HG02588 (cell line): ENCODE results near the gene CRYBG1.

Experiments used
- ATAC-seq: cut with Tn5 transposase; IDR thresholded peaks from one replicate; pipeline ENCODE4 v1.9.1; 2021; ENCODE audit warnings: mild to moderate bottlenecking, moderate library complexity; ENCODE audit not compliant: unreplicated experiment

The CRYBG1 gene

DNA sequence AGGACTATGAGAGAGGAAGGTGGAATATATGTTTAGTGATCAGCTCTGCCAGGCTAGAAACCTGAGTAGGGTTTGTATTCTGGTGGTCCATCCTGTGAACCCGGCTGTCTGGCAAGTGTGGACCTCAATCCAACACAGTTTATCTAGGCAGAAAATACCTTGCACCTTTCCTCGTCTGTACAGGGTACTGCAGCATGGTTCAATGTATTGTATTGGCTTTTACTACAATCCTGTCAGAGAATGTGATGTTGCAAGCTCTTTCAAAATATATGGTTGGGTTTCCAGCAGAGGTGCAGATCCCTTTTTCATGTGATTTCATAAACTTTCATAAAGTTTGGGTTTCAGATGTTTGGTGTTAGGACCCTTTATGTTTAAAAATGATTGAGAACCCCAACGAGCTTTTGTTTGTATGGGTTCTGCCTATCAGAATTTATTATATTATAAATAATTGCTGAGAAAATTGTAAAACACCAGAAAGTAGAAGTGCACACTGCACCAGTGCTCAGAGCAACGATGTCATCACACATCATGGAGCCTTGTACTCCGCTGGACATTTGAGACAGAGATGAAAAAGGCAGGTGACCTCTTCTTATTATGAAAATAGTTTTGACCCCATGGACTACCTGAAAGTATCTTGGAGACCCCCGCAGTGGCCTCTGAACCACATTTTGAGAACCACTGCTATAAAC, 162.2 kb downstream of the CRYBG1 start:
- no peak for ATAC-seq

DNA sequence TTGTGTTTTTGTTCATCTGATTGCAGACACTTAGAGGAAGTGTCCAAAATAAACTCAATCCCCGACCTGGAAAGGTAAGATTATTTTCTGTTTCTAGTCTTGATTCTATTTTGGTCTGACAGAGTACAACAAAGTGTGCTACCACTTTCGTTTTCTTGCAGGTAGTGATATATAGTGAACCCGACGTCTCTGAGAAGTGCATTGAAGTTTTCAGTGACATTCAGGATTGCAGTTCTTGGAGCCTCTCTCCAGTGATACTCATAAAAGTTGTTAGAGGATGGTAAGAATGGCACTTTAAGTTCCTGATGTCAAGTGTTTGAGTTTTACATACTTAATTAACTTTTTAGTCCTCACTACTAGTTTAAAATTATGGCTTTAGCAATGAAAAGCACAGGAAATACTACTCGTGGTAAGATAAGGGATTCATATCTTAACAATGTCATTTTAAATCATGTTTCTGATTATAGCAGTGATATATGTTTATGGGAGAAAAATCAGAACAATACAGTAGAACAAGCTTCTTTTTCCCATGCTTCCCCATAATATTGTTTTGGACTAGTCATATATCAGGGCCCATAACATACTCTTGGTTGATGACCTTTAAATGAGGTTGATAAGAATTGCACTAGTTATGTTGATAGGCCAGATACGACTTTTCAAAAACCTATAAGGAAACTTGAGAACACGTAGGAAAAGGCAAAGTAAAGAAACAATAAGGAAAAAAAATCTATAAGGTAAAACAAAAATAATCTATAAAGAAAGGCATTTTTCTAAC, 164.8 kb downstream of the CRYBG1 start:
- ATAC-seq: no peak

DNA sequence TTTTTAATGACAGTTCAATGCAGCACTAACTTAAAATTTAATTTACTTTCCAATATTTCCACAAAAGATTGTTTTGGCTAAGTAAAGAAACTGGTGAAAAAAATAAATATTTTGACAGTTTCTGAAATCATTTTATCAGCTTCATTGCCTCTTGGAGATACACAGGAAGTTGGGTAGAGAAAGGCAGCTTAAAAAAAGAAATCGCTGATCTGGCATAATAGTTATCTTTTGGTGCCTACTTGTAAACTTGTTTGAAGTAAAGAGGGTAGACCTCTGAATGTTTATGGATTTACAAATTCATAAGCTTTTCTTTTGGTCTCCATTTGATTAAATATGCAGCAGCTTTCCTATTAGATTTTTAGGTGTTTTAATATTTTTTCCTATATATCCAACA, 165.4 kb downstream of the CRYBG1 start:
- ATAC-seq: no peak

DNA sequence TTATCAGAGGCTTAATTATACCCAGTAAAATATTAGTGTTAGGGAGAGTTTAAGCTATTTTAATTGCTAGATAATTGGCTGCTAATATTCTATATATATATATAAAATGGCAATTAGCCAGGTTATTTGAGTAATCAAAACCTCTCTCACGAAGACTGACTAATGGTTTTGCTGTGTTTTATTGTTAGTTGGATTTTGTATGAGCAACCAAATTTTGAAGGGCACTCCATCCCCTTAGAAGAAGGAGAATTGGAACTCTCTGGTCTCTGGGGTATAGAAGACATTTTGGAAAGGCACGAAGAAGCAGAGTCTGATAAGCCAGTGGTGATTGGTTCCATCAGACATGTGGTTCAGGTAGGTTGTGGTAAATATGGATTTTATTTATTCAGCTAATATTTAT, 166.6 kb downstream of the CRYBG1 start:
- ATAC-seq: no peak

DNA sequence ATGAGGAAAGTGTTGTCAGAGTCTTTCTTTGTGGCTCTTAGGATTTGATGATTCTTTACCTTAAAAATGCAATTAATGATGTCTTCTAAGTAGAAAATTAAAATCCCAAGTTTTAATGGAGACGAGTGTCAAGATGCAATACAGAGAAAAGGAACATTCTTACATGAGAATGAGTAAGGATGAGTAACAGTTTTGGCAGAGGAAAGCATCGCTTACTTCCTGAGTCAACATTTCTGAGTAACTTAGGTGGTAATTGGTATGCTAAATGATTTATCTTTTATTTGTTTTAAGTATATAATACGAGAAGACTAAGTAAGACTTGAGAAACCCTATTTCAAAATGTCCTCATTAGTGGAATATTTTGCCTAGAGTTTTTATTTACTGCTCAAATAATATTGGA, 167.5 kb downstream of the CRYBG1 start:
- no peak for ATAC-seq

DNA sequence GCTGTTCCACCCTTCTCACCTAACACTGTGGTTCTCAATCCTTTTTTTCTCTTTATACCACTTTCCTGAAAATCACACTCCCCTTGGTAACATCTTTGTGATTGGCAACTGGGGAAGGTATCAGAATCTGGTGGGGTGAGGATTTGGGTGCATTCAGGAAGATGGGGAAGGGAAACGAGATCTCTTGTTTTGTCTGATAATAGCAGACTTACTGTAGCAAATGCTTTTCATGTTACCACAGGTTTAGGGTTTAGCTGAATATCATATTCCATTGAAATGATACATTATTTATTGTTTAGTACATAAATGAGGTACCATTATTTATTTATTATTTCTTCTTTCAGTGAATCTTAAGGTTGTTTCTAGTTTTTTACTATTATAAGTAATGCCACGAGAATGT, 168.0 kb downstream of the CRYBG1 start:
- ATAC-seq: no peak

DNA sequence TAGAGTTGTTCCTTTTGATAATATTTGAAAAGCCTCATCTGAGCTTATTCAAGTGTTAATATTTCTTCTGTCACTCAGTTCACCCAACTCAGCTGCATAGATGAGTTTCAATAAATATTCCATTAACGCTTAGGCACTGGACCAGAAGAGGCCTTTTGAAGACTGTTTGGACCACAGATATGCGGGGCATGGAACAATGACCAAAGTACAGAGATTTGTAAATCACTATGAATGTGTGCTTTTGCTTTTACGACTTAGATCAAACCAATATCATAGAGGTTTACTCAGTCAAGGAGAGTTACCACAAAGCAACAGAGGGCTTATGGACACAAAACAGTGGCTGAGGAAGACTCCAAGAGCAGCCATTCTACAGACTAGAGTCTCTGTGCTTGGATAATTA, 168.9 kb downstream of the CRYBG1 start:
- no peak for ATAC-seq

DNA sequence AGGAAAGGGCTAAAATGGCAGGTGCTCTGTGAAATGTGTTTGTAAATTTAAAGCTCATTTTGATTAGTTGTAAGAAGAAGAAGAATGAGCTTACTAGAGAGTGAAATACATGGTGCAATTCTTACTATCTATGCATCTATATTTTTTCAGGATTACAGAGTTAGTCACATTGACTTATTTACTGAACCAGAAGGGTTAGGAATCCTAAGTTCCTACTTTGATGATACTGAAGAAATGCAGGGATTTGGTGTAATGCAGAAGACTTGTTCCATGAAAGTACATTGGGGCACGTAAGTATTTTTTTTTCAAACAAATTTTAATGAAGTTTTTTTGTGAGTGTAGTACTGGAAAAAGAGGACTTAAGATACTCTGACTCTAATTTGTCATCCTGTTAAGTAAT, 169.5 kb downstream of the CRYBG1 start:
- ATAC-seq: no peak

DNA sequence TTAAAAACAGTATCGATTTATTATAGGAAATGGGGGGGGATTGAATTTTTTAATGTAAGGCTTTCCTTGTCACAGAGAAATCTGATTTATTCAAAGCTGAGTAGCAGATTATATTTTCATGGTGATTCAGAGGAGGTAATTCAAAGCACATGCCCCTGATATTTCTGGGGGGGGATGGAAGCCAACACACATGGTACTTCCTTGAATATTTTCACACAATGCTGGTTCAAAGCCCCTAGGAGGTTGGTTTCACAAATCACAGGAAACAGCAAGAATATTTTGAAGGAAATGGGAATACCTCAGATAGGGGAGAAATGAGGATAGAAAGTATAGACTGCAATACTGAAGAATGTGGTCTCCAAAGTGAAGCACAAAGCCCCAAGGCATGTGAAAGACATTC, 170.0 kb downstream of the CRYBG1 start:
- no peak for ATAC-seq

DNA sequence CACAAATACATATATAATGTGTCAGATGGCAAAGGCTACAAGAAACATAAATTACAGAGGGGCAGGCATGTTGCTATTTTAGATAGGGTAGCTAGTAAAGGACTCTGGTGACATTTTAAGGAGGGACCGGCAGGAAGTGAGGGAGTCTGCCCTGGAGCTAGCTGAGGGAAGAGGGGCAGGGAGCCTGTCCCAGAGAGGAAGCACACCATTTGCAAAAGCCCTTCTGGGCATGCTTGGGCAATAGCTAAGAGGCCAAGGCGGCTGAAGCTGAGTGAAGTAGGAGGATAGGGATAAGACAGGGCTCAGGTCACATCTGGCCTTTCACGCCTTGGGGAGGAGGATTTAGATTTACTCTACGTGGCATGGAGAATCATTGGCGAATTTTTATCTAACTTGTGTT, 172.5 kb downstream of the CRYBG1 start:
- no peak for ATAC-seq

DNA sequence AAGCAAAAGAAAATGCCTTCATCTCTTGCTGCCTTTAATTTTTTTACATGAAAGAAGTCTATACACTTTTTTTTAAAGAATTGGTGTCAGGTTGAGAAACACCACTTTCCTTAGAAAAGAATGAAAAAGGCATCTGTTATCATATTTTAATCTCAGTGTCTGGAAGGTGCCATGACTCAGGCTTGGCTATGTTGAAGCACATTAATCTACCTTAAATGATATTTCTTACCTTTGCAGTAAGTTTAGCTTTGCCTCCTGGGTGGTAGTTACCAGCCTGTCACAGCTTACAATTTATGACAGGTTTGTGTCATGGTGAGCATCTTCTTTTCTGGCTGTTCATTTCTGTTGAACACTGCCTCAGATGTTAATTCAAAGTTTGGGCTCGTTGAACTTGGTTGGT, 173.5 kb downstream of the CRYBG1 start:
- ATAC-seq: no peak

DNA sequence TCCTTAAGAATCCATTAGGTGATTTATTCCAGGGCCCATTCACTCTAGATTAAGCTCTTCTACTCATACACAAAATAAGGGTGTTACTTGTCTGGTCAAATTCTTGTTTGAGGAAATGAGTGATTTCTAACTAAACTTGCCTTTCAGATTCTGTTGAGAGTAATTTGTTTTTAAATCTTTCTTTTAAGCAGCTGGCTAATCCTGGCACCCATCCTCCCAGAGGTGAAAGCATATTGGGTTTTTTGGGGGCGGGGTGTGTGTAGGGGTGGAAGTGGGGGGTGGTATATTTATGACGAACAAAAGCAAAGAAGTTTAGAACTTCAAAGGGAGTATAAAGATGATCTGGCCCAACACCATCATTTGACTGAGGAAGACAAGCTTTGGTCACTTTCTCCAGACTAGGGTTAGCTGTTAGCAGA, 174.1 kb downstream of the CRYBG1 start:
- ATAC-seq: no peak

DNA sequence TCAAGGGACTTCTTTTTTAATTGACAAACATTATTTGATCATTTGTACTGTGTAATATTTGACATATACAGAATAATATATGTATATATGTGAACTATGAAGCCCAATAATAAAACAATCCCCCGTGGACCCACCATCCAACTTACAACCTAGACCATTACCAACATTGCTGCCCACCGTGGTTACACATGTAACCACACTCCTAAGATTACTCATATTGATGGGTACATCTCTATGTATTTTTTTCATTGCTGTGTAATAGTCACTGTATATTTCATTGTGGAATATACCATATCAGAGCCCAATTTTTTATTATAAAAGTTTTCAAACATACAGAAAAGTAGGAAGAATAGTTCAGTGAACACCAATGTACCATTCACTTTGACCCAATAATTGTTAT, 174.5 kb downstream of the CRYBG1 start:
- no peak for ATAC-seq

DNA sequence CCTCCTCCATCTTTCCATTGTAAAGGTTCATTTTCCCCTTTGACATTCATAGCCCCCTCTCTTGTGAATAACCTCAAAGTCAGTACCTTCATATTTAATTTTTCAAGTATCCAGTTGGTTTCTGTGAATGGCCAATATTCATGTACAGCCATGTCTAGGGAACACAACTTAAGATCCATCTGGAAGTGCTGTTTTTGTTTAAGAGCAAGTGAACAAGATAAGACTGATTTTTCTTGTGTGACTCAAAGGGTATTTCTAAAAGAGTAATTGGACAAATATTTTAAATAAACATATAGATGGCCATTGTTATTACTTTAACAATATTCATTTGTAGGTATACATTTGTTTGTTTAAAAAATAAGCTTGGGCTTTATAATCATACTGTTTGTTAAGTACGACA, 175.8 kb downstream of the CRYBG1 start:
- no peak for ATAC-seq

DNA sequence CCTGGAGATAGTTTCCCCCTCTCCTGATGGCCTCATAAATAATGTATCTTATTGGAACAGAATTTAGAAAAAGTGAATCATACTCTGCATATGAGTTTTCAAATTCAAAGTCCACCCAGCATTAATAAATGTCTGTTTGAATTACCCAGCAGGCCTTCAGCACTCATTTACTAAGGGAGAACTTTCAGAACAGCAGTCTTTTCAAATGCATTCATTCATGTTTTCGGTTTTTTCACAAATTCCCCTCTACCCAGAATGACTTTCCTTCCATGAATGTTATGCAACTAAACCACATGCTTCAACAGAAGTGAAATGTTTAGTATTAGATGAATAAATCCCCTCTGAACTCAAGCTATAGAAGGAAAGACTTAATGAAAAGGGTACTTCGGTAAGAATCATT, 176.3 kb downstream of the CRYBG1 start:
- no peak for ATAC-seq

DNA sequence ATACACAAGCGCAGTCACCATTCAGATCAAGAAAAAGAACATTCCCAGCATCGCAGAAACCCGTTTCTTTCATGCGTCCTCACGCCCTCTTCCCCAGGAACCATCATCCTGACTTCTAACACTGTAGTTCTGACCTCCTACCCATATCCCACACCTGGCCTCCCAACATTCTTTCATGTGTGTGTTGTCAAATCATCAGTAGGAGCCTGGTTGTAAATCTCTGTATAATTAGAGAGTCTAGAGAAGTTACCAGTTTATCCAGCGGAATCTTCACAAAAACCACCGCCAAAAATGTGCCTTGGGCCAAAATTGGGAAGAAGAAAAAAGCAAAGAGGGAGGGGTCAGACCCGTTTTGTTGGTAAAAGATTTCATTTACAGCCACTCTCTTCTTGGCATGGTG, 177.1 kb downstream of the CRYBG1 start:
- no peak for ATAC-seq

DNA sequence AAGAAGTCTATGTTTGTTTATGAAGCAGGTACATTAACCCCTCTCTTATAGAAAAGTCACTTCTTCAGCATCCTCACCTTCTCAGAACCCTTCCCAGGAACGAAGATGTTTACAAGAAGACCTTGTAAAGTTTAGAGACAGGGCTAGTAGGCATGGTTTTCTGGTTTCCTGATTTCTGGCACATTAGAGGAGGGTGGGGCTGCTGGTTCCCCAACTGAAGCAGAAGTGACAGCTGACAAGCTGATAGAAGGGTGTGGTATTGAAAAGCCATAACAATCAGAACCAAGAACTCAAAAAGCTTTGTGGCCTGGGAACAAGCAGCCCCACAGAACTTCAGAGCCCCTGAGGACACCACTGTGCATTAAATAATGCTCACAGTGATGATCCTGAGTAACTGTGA, 177.6 kb downstream of the CRYBG1 start:
- no peak for ATAC-seq

DNA sequence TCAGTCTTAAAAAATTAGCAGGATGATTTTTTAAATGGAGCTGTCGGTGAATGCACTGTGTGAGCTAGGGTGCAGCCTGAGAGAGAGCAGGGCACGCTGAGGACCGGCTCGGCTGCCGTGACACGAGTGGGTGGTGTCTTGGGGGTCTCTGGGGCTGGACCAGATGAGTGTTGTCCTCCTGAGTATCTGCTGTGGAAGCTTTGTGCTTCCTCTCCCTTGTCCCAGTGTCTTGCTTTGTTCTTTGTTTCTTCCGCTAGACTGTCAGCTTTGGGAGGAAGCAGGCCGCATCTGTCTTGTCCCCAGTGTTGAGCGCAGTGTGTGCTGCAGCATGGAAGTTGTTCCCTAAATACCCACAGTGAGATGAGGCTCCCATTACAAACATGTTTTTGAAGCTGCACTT, 179.4 kb downstream of the CRYBG1 start:
- no peak for ATAC-seq

DNA sequence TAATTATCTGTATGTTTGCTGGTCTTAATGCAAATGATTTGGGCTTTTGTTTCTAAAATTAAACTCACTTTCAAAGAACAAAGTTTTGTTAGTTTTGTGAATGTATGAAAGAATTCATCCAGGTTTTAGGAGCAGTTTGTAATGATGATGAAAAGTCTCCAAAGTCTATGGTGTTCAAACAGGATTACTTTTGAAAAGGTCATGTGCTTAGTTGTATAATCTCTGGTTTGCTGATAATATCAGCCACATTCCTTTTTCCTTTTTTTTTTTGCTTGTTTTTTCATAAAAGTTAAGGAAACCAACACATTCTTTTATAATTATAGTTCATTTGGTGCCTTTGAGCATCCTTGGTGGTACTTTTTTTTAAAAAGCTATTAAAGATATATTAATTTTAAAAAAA, 179.9 kb downstream of the CRYBG1 start:
- ATAC-seq: no peak

DNA sequence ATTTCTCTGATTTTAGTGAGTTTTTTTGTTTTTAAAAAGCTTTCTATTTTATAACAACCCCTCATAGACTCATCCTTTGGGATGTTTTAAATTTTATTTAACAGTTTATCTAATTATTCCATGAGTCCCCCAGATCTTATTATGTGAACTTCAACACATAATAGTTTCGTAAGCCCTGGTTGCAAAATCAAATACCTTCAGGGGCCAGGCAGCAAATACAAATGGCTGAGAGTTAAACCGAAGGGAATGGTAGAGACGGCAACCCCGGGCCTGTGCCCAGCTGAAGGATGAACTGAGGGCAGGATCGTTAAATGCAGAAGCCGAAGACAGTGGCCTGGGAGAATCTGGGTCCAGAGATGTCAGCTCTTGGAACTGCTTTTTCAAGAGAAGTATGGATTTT, 180.4 kb downstream of the CRYBG1 start:
- no peak for ATAC-seq

DNA sequence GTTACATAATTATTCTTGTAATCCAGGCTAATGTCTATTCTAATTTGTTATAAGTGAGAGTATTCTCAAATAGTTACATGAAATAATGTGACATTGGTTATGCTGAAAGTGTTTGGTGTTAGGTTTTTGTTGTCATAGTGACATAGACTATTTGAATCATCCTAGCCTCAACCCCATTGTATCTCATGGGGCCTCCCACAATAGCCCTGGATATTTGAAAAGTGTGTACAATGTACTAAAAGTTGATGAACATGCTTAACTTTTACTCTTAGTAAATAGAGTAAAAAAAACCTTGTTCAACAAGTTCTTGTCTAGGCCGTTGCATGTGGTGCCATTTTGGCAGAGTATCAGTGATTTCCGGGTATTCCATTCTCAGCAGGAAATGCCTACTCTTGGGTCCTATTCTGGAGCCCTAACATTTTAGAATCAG, 185.8 kb downstream of the CRYBG1 start:
- no peak for ATAC-seq

DNA sequence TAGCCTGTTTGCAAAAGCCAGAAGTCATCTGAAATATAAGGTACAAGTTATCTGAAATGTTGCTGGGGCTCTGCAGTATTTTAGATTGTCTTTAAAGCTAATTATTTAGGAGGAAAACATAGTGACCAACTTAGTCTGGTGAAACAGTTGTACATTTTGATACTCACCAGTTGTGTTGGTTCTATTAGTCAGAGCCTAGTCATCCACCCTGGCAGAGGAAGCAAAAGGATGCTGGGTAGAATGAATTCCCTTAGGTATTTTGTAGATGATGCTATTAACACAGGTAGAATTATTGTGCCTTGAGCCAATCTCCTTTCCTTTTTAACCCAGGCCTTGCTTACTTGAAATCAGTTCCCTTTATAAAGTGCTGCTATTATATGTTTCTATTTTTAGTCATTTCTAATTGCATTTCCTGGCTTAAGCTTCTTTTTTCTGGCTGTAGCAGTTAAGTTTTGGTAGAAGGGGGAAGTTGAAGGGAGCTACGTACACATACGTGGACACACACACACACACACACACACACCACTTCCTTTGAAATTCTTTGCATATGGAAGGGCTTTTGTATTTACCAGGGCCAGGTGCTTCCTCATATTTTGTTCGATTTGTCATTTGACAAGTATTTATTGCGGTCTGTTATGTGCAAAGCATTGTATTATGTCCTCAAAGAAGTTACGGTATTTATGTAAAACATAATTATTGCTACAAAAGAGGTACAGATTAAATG, 186.3 kb downstream of the CRYBG1 start:
- no peak for ATAC-seq
